SK-N-SH (cell line): Measurements from ENCODE around the gene CAVIN1. TPM values are rescaled to one million over a fixed set of nuclear protein-coding genes. Genes with fewer than 3 reads are reported as not detected.
"Not testable (repeated sequence)": the region's sequence is repeated elsewhere in the genome, so short reads cannot be mapped to it uniquely, and the experiment has no call there.

Experiments used
- CTCF ChIA-PET: fragments of 300-600, 350-600 bp; formaldehyde crosslinking; extraction: SDS; loops from one replicate; lab custom pipeline; 2021; lab: Yijun Ruan, JAX
- POLR2A ChIA-PET: fragments of 350-600 bp; sonication (Branson Sonifier 250); formaldehyde crosslinking; extraction: SDS; loops from one replicate; lab custom pipeline; 2020; ENCODE audit warnings: antibody characterized with exemption, inconsistent platforms; lab: Yijun Ruan, JAX
- DNase-seq: peaks from one replicate; pipeline ENCODE4 v3.0.0; 2012
- H2AFZ ChIP-seq: fragments of 200-600 bp; sonication (generic); 2 replicates; pipeline ENCODE4 v1.8.1; 2016; ENCODE audit warnings: antibody characterized with exemption, mild to moderate bottlenecking, low read depth
- H3F3A ChIP-seq: fragments of 200-600 bp; sonication (generic); replicated peaks from 2 replicates; pipeline ENCODE3; 2016; ENCODE audit warnings: antibody characterized with exemption, mild to moderate bottlenecking; ENCODE audit not compliant: insufficient read depth
- H3K27ac ChIP-seq, 2 experiments: fragments of 200-500 bp in 1 of 2; fragments of 200-600 bp in 1 of 2; sonication (Bioruptor generic) in 1 of 2; sonication (generic), shearing (Covaris generic) in 1 of 2; 2 replicates each; pipeline versions ENCODE4 v1.5.1 to v1.6.1; 2014 to 2016; ENCODE audit warnings: low read depth in 2 of 2, inconsistent platforms in 1 of 2, low read length in 1 of 2, mild to moderate bottlenecking in 1 of 2, mixed read lengths in 1 of 2
- H3K27me3 ChIP-seq: fragments of 200-600 bp; sonication (generic), shearing (Covaris generic); 2 replicates; pipeline ENCODE4 v1.6.1; 2016; ENCODE audit warnings: mixed run types; ENCODE audit not compliant: insufficient read depth
- H3K36me3 ChIP-seq, 2 experiments: fragments of 200-500 bp in 1 of 2; fragments of 200-600 bp in 1 of 2; sonication (Bioruptor generic) in 1 of 2; sonication (generic) in 1 of 2; replicated peaks in 1 of 2; 2 replicates each; pipeline versions ENCODE3 to v1.5.1; 2014 to 2016; ENCODE audit warnings: low read length in 1 of 2, mild to moderate bottlenecking in 1 of 2; ENCODE audit not compliant: insufficient read depth in 2 of 2, control insufficient read depth in 1 of 2
- H3K4me1 ChIP-seq, 2 experiments: fragments of 200-500 bp in 1 of 2; fragments of 200-600 bp in 1 of 2; sonication (Bioruptor generic) in 1 of 2; sonication (generic), shearing (Covaris generic) in 1 of 2; 2 replicates each; pipeline versions ENCODE4 v1.5.1 to v1.6.1; 2014 to 2016; ENCODE audit warnings: low read depth in 1 of 2, low read length in 1 of 2, mixed run types in 1 of 2; ENCODE audit not compliant: insufficient read depth in 2 of 2, control insufficient read depth in 1 of 2
- H3K4me2 ChIP-seq: fragments of 200-600 bp; sonication (generic), shearing (Covaris generic); 2 replicates; pipeline ENCODE4 v1.6.1; 2017; ENCODE audit warnings: mixed run types
- H3K4me3 ChIP-seq, 2 experiments: fragments of 200-500 bp in 1 of 2; fragments of 200-600 bp in 1 of 2; sonication (Bioruptor generic) in 1 of 2; sonication (generic), shearing (Covaris generic) in 1 of 2; 2 replicates each; pipeline versions ENCODE4 v1.5.1 to v1.8.1; 2014 to 2016; ENCODE audit warnings: low read depth in 2 of 2, inconsistent platforms in 1 of 2, low read length in 1 of 2, mild to moderate bottlenecking in 1 of 2, mixed read lengths in 1 of 2, moderate library complexity in 1 of 2
- H3K79me2 ChIP-seq: fragments of 200-600 bp; sonication (generic); 2 replicates; pipeline ENCODE4 v1.8.1; 2017; ENCODE audit warnings: mild to moderate bottlenecking; ENCODE audit not compliant: insufficient read depth
- H3K9ac ChIP-seq: fragments of 200-600 bp; sonication (generic); 2 replicates; pipeline ENCODE4 v1.6.1; 2017; ENCODE audit warnings: mixed run types
- H3K9me2 ChIP-seq: fragments of 200-600 bp; sonication (generic); 2 replicates; pipeline ENCODE4 v1.6.1; 2017; ENCODE audit warnings: mixed run types
- H3K9me3 ChIP-seq: fragments of 200-600 bp; sonication (generic); 2 replicates; pipeline ENCODE4 v1.6.1; 2017; ENCODE audit warnings: mixed run types, mild to moderate bottlenecking, moderate library complexity
- H4K20me1 ChIP-seq: fragments of 200-600 bp; sonication (generic); 2 replicates; pipeline ENCODE4 v1.6.1; 2017; ENCODE audit warnings: mild to moderate bottlenecking, mixed run types; ENCODE audit not compliant: insufficient read depth
- CHD2 ChIP-seq: fragments of 150-350 bp; IDR thresholded peaks from 2 replicates; pipeline ENCODE4 v1.6.1; 2018; ENCODE audit warnings: low read length; ENCODE audit not compliant: partially characterized antibody
- CTCF ChIP-seq: fragments of 200-600 bp; sonication (generic); IDR thresholded peaks from 2 replicates; pipeline ENCODE4 v1.6.1; 2017; ENCODE audit warnings: antibody characterized with exemption, mild to moderate bottlenecking, moderate library complexity
- ELF1 ChIP-seq: IDR thresholded peaks from 2 replicates; pipeline ENCODE4 v1.4.0; 2012
- FOSL2 ChIP-seq: IDR thresholded peaks from 2 replicates; pipeline ENCODE4 v1.4.0; 2012; ENCODE audit warnings: low read depth, mild to moderate bottlenecking, moderate library complexity, borderline replicate concordance
- FOXM1 ChIP-seq: IDR thresholded peaks from 2 replicates; pipeline ENCODE4 v1.4.0; 2012; ENCODE audit warnings: low read depth, mild to moderate bottlenecking
- GATA2 ChIP-seq: sonication (generic); formaldehyde crosslinking; IDR thresholded peaks from 2 replicates; pipeline ENCODE4 v1.5.0; 2020; ENCODE audit warnings: mild to moderate bottlenecking, missing genetic modification reagents
- IRF3 ChIP-seq: fragments of 150-350 bp; IDR thresholded peaks from 2 replicates; pipeline ENCODE4 v1.6.1; 2016; ENCODE audit warnings: mild to moderate bottlenecking, low read depth, low read length
- MEF2A ChIP-seq: IDR thresholded peaks from 2 replicates; pipeline ENCODE4 v1.4.0; 2012; ENCODE audit warnings: low read depth, borderline replicate concordance
- MXI1 ChIP-seq: IDR thresholded peaks from 2 replicates; pipeline ENCODE4 v1.6.1; 2012; ENCODE audit warnings: mild to moderate bottlenecking, low read depth, low read length, improper control_type of control experiment
- NRF1 ChIP-seq: IDR thresholded peaks from 2 replicates; pipeline ENCODE4 v1.6.1; 2012; ENCODE audit warnings: low read depth, mild to moderate bottlenecking, low read length
- RCOR1 ChIP-seq: fragments of 150-350 bp; IDR thresholded peaks from 2 replicates; pipeline ENCODE4 v1.6.1; 2017; ENCODE audit warnings: antibody characterized with exemption, low read length
- REST ChIP-seq: IDR thresholded peaks from 2 replicates; pipeline ENCODE4 v1.6.1; 2012; ENCODE audit warnings: mild to moderate bottlenecking, low read depth, low read length, moderate library complexity
- SIN3A ChIP-seq: IDR thresholded peaks from 2 replicates; pipeline ENCODE4 v1.6.1; 2012; ENCODE audit warnings: low read depth, mild to moderate bottlenecking, low read length, moderate library complexity, borderline replicate concordance
- TCF12 ChIP-seq: IDR thresholded peaks from 2 replicates; pipeline ENCODE4 v1.4.0; 2012
- USF1 ChIP-seq: IDR thresholded peaks from 2 replicates; pipeline ENCODE4 v1.4.0; 2012; ENCODE audit warnings: low read depth, borderline replicate concordance
- WGBS: methylation state at CpG from one replicate; pipeline ENCODE4 v1.1.6; 2017; ENCODE audit warnings: low lambda C conversion rate; 5-methylcytosine and 5-hydroxymethylcytosine counted together
- polyA plus RNA-seq, 3 experiments: library from polyadenylated mRNA; depleted of rRNA; stranded (reverse); fragments of >200 nt; gene quantifications; 2 replicates each; pipeline ENCODE4 v1.2.3, GENCODE V29; 2012
- TF ChIP-seq, protein P1 (sequence below): IDR thresholded peaks from 2 replicates; pipeline ENCODE4 v1.4.0; 2012; ENCODE audit warnings: low read depth

The CAVIN1 gene
- polyA plus RNA-seq, 1 of the 3 experiments (the other 2 are of a cell fraction) = 290 TPM

DNA sequence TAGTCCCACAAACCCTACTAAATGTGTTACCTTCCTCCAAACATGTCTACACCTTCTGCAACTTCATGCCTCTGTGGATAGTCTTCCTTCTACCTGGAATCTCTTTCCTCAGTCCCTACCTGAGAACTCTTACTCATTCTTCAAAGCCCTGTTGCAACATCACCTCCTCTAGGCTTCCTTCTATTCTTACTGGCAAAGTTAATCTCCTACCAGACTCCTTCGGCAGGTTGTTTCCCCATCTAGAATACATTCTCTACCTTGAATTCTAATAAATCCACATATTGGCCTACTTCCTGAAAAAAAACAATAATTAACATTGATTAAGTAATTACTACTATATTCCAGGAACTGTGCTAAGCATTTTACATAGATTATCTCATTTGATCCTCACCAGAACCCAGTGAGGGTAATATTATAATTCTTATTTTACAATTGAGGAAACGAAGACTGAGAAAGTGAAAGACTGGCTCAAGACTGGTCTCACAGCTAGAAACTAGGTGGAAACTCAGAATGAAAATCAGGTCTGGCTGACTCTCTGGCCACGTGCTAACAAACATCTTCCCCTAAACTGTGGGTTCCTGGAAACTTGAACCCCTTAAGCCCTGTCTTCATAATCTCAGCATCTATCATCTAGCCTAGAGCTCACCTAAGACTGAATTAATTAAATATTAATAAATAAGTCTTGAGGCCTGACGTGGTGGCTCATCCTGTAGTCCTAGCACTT is 30.2 kb downstream of the CAVIN1 start:
- Histone ChIP-seq H3K79me2 (peaks cover 9% of the 10 kb centered on the region), H3F3A (peaks cover 9% of the 10 kb centered on the region), H3K36me3 (no peaks in the 10 kb centered on the region), H4K20me1 (no peaks in the 10 kb centered on the region), H3K4me3 (no peak overlapping the region), H3K4me2 (no peak overlapping the region), H3K27me3 (no peaks in the 10 kb centered on the region), H2AFZ (no peak overlapping the region), H3K9me3 (no peaks in the 10 kb centered on the region), H3K9ac (no peak overlapping the region), H3K27ac (no peak overlapping the region), H3K4me1 (peaks cover 0 to 9% of the 10 kb centered on the region in 2 experiments; a peak in 2 of 4 replicates), H3K9me2 (no peaks in the 10 kb centered on the region)
- ChIA-PET CTCF (interaction anchor here (0.7 to 26.0 kb wide), 3 partner anchors 10 to 244 kb away, joined by 3 to 683 read pairs (median 12); no protein-coding TSS in a partner anchor), POLR2A (no interaction called here)
- TF ChIP-seq REST = no peak
- no peak for TF ChIP-seq FOXM1
- TF ChIP-seq MEF2A = no peak
- no peak for TF ChIP-seq CHD2
- no peak for TF ChIP-seq FOSL2
- TF ChIP-seq MXI1 = no peak
- no peak for TF ChIP-seq ELF1
- TF ChIP-seq USF1 = no peak
- no peak for TF ChIP-seq RCOR1
- no peak for TF ChIP-seq GATA2 (CRISPR knock-in tag)
- TF ChIP-seq NRF1 = no peak
- no peak for TF ChIP-seq TCF12
- TF ChIP-seq SIN3A = no peak
- TF ChIP-seq, protein P1, sequence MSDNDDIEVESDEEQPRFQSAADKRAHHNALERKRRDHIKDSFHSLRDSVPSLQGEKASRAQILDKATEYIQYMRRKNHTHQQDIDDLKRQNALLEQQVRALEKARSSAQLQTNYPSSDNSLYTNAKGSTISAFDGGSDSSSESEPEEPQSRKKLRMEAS = no peak
- no peak for TF ChIP-seq CTCF
- no peak for TF ChIP-seq IRF3
- 92% methylated on average over 4 of the region's 4 CpGs for WGBS
- DNase-seq = no peak

- H3K36me3 ChIP-seq, H3K4me2 ChIP-seq, H2AFZ ChIP-seq, H3K4me3 ChIP-seq, H3K9me2 ChIP-seq, H3K9me3 ChIP-seq, DNase-seq, H3F3A ChIP-seq, H3K9ac ChIP-seq, POLR2A ChIA-PET, H3K27ac ChIP-seq, H3K27me3 ChIP-seq: not testable (repeated sequence)
- peaks cover 24% of the 10 kb centered on the region for H3K79me2 ChIP-seq
- peaks cover 12% of the 10 kb centered on the region for H4K20me1 ChIP-seq
- H3K4me1 ChIP-seq = peaks cover 0 to 10% of the 10 kb centered on the region in 2 experiments; a peak in 2 of 4 replicates
- CTCF ChIA-PET = interaction anchor here (1.3 to 26.0 kb wide), 3 partner anchors 12 to 73 kb away, joined by 9 to 683 read pairs (median 12); no protein-coding TSS in a partner anchor
- WGBS = 94% methylated on average over 8 of the region's 8 CpGs
Measured at GRCh38 chr17:42391439-42391838, 31.6 kb downstream of the CAVIN1 start.
